PC-3 (cell line): ENCODE results near the gene GPR152. TPM values are rescaled to one million over a fixed set of nuclear protein-coding genes. Genes with fewer than 3 reads are reported as not detected.

Experiments
- ATAC-seq: fragments of 200-7000 bp; cut with Tn5 transposase; 2 replicates; pipeline ENCODE4 v1.9.1; 2020; ENCODE audit warnings: mild to moderate bottlenecking, moderate library complexity
- BruUV-seq: library from RNA; stranded (reverse); fragments of 400-500 nt; replicated peaks from 2 replicates; lab custom pipeline; 2021; lab: Mats Ljungman, UMichigan
- CTCF ChIA-PET: fragments of 300-600 bp; sonication (Branson Sonifier 250); formaldehyde crosslinking; loops from one replicate; lab custom pipeline; 2022; ENCODE audit warnings: antibody characterized with exemption; lab: Charles Lee
- POLR2A ChIA-PET: fragments of 300-600 bp; sonication (Branson Sonifier 250); formaldehyde crosslinking; loops from one replicate; lab custom pipeline; 2022; ENCODE audit warnings: antibody characterized with exemption; ENCODE audit not compliant: unreplicated experiment; lab: Charles Lee
- DNase-seq: peaks from one replicate; pipeline ENCODE4 v3.0.0-alpha.2; 2015
- H2AFZ ChIP-seq: fragments of 300-600 bp; sonication (generic); 2 replicates; pipeline ENCODE4 v1.6.0; 2016; ENCODE audit warnings: antibody characterized with exemption, low read length
- H3F3A ChIP-seq: fragments of 300-600 bp; sonication (generic); one replicate; pipeline ENCODE4 v1.6.0; 2017; ENCODE audit warnings: antibody characterized with exemption, low read length, control low read depth, mild to moderate bottlenecking; ENCODE audit not compliant: unreplicated experiment
- H3K27ac ChIP-seq: fragments of 300-600 bp; sonication (generic); 2 replicates; pipeline ENCODE4 v1.5.1; 2016; ENCODE audit warnings: mild to moderate bottlenecking, low read length
- H3K27me3 ChIP-seq: fragments of 300-600 bp; sonication (generic); 2 replicates; pipeline ENCODE4 v1.6.1; 2016; ENCODE audit warnings: low read length, mixed read lengths
- H3K36me3 ChIP-seq: fragments of 300-600 bp; sonication (generic); 2 replicates; pipeline ENCODE4 v1.6.1; 2016; ENCODE audit warnings: low read depth, mixed run types, low read length, mixed read lengths
- H3K4me1 ChIP-seq: fragments of 300-600 bp; sonication (generic); 2 replicates; pipeline ENCODE4 v1.5.1; 2016; ENCODE audit warnings: low read length; ENCODE audit not compliant: insufficient read depth
- H3K4me2 ChIP-seq: fragments of 300-600 bp; sonication (generic); 2 replicates; pipeline ENCODE4 v1.6.0; 2016; ENCODE audit warnings: low read length
- H3K4me3 ChIP-seq: fragments of 300-600 bp; sonication (generic); 2 replicates; pipeline ENCODE4 v1.5.1; 2016; ENCODE audit warnings: mild to moderate bottlenecking, low read length, mixed read lengths
- H3K79me2 ChIP-seq: fragments of 300-600 bp; sonication (generic); 2 replicates; pipeline ENCODE4 v1.6.1; 2017; ENCODE audit warnings: low read length, mixed read lengths
- H3K9ac ChIP-seq: fragments of 300-600 bp; sonication (generic); 2 replicates; pipeline ENCODE4 v1.6.0; 2016; ENCODE audit warnings: mild to moderate bottlenecking, low read length
- H3K9me2 ChIP-seq: fragments of 300-600 bp; sonication (generic); replicated peaks from 2 replicates; pipeline ENCODE4 v1.6.1; 2016; ENCODE audit warnings: mixed run types, low read length, mixed read lengths
- H3K9me3 ChIP-seq: fragments of 300-600 bp; sonication (generic); 2 replicates; pipeline ENCODE4 v1.6.1; 2016; ENCODE audit warnings: low read length, mixed read lengths
- H4K20me1 ChIP-seq: fragments of 300-600 bp; sonication (generic); 2 replicates; pipeline ENCODE4 v1.6.1; 2016; ENCODE audit warnings: low read length, mixed read lengths
- CTCF ChIP-seq: fragments of 300-600 bp; sonication (generic); conservative IDR thresholded peaks from 2 replicates; pipeline ENCODE4 v1.5.1; 2017; ENCODE audit warnings: antibody characterized with exemption, low read depth, mild to moderate bottlenecking, low read length
- EZH2 ChIP-seq: fragments of 300-600 bp; sonication (generic); IDR thresholded peaks from one replicate; pipeline ENCODE4 v1.6.1; 2017; ENCODE audit warnings: antibody characterized with exemption, mild to moderate bottlenecking, low read length; ENCODE audit not compliant: unreplicated experiment
- EZH2phosphoT487 ChIP-seq: fragments of 300-600 bp; sonication (generic); IDR thresholded peaks from 2 replicates; pipeline ENCODE4 v1.6.1; 2018; ENCODE audit warnings: mild to moderate bottlenecking, antibody characterized with exemption, low read length, borderline replicate concordance
- intact Hi-C: fragments of 100-400 bp; cut with micrococcal nuclease; formaldehyde crosslinking; loops from 2 replicates; pipeline ENCODE4 v1.9.0; 2023
- total RNA-seq: library from RNA; depleted of rRNA; stranded (reverse); fragments of >200 nt; gene quantifications from 2 replicates; pipeline ENCODE4 v1.2.3, GENCODE V29; 2014

Gene GPR152
- total RNA-seq, 1 experiment from 2014 or later, result not detected

GRCh38 chr11:67437809-67438157 is 14.7 kb downstream of the GPR152 start:
- H3K4me1 ChIP-seq, result no peaks in the 10 kb centered on the region
- 0 out of 2 replicates have a peak, but pooled peaks cover 3% of the 10 kb centered on the region for H3K79me2 ChIP-seq
- no peaks in the 10 kb centered on the region for H4K20me1 ChIP-seq
- no TSS peak for BruUV-seq
- no peak overlapping the region for H3K27ac ChIP-seq
- no peak overlapping the region for H3K9ac ChIP-seq
- intact Hi-C loops, result no loop called here
- H3K4me2 ChIP-seq, result no peak overlapping the region
- H3K9me3 ChIP-seq, result no peaks in the 10 kb centered on the region
- H3K27me3 ChIP-seq, result no peaks in the 10 kb centered on the region
- H3K36me3 ChIP-seq, result peaks cover 25% of the 10 kb centered on the region; the same call in 1 of the 2 replicates
- no peaks in the 10 kb centered on the region for H3K9me2 ChIP-seq
- ChIA-PET POLR2A (no interaction called here), CTCF (no interaction called here)
- no peak for DNase-seq
- peaks cover 9% of the 10 kb centered on the region for H3F3A ChIP-seq
- no peak for ATAC-seq
- TF ChIP-seq EZH2phosphoT487, result no peak
- TF ChIP-seq CTCF, result no peak
- no peak for TF ChIP-seq EZH2
- no peak overlapping the region for H2AFZ ChIP-seq
- H3K4me3 ChIP-seq, result no peak overlapping the region

GRCh38 chr11:67437082-67437808 is 15.3 kb downstream of the GPR152 start, which contains the start of gene PTPRCAP:
PTPRCAP (minus strand) TSS chr11:67437682; CDS start chr11:67437619, 63 bp downstream.
- Histone ChIP-seq H3K9me2 (no peaks in the 10 kb centered on the region), H3K4me3 (no peak within 1 kb of the TSS), H3K4me1 (no peaks in the 10 kb centered on the region), H3K4me2 (no peak within 1 kb of the TSS), H3K9me3 (no peaks in the 10 kb centered on the region), H3K79me2 (no peaks in the 10 kb centered on the region), H3K9ac (no peak within 1 kb of the TSS), H3K36me3 (peaks cover 29% of the 10 kb centered on the region; the same call in 1 of the 2 replicates), H4K20me1 (no peaks in the 10 kb centered on the region), H3K27ac (no peak within 1 kb of the TSS), H3F3A (peaks cover 9% of the 10 kb centered on the region), H3K27me3 (no peaks in the 10 kb centered on the region), H2AFZ (no peak within 1 kb of the TSS)
- no peak for ATAC-seq
- POLR2A ChIA-PET, result no interaction called here
- intact Hi-C loops, result no loop called here
- BruUV-seq, result no TSS peak
- TF ChIP-seq CTCF (no peak), EZH2phosphoT487 (no peak), EZH2 (no peak)
- DNase-seq, result no peak
- CTCF ChIA-PET, result no interaction called here

GRCh38 chr11:67436459-67437081 is 16.0 kb downstream of the GPR152 start:
- ATAC-seq, result no peak
- Histone ChIP-seq H3K9me2 (no peaks in the 10 kb centered on the region), H3K36me3 (peaks cover 35% of the 10 kb centered on the region; the same call in 1 of the 2 replicates), H3K4me1 (no peaks in the 10 kb centered on the region), H3K9ac (no peak overlapping the region), H3F3A (peaks cover 9% of the 10 kb centered on the region), H3K9me3 (no peaks in the 10 kb centered on the region), H3K4me3 (no peak overlapping the region), H3K27me3 (no peaks in the 10 kb centered on the region), H4K20me1 (no peaks in the 10 kb centered on the region), H3K27ac (no peak overlapping the region), H3K4me2 (no peak overlapping the region), H2AFZ (no peak overlapping the region), H3K79me2 (peaks cover 3% of the 10 kb centered on the region; the same call in 1 of the 2 replicates)
- no TSS peak for BruUV-seq
- ChIA-PET CTCF (no interaction called here), POLR2A (no interaction called here)
- intact Hi-C loops, result no loop called here
- no peak for DNase-seq
- TF ChIP-seq EZH2 (no peak), CTCF (no peak), EZH2phosphoT487 (no peak)
